Spleen (tissue), 7 donors: ENCODE results near the gene OTOG.

Experiments
- POLR2A ChIP-seq, 3 donors: fragments of 450-650 bp; IDR thresholded peaks; one replicate each; pipeline ENCODE4 v1.5.1; 2017; ENCODE audit warnings: antibody characterized with exemption in 3 of 3, mild to moderate bottlenecking in 1 of 3
- POLR2AphosphoS5 ChIP-seq, 3 donors: sonication (generic); formaldehyde crosslinking; IDR thresholded peaks; one replicate each; pipeline ENCODE4 v1.5.1; 2017; ENCODE audit warnings: antibody characterized with exemption in 3 of 3
- TF ChIP-seq, protein P1 (sequence below), 11 experiments: fragments of 200-600 bp in 7 of 11; fragments of 450-650 bp in 4 of 11; sonication (generic) in 4 of 11; IDR thresholded peaks in 8 of 11; conservative IDR thresholded peaks in 3 of 11; 1 replicate in 7 of 11; 2 replicates in 4 of 11; pipeline versions ENCODE4 v1.4.0 to v1.8.0; 2016 to 2021; ENCODE audit warnings: antibody characterized with exemption in 11 of 11, inconsistent platforms in 4 of 11, mild to moderate bottlenecking in 1 of 11
- donor health status: DM: no; HTN: no; CAD: no; lungs with moderate emphysema.
- donor health status: DM: no; HTN: no; CAD: no.
- donor health status: DM: no; HTN: no; CAD: no.

DNA sequence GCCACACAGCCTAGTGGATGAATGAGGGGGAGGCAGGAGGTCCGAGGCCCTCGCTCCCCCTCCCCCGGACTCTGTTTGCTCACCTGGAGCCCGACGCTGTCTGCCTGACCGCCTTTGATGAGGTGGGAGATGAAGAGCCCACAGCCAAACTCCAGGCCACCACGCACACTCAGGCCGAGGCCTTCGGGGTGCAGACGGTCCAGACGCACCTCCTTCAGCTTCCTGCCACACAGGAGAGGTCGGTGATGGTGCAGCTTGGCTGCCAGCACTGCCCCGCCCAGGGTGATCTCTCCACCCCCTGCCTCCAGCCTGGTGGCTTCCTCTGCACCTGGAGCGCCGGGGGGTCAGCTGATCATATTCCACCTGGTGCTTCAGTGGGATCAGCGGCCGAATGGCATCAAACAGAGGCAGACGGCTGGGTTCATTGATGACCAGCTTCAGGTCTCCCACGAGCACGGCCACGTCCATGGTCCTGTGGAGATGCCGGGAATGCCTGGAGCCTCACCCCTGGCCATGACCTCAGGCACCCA lies 15.9 kb upstream of the OTOG start:
- TF ChIP-seq POLR2A (IDR thresholded peaks at IDR 0.05) = no peak
- TF ChIP-seq, protein P1, sequence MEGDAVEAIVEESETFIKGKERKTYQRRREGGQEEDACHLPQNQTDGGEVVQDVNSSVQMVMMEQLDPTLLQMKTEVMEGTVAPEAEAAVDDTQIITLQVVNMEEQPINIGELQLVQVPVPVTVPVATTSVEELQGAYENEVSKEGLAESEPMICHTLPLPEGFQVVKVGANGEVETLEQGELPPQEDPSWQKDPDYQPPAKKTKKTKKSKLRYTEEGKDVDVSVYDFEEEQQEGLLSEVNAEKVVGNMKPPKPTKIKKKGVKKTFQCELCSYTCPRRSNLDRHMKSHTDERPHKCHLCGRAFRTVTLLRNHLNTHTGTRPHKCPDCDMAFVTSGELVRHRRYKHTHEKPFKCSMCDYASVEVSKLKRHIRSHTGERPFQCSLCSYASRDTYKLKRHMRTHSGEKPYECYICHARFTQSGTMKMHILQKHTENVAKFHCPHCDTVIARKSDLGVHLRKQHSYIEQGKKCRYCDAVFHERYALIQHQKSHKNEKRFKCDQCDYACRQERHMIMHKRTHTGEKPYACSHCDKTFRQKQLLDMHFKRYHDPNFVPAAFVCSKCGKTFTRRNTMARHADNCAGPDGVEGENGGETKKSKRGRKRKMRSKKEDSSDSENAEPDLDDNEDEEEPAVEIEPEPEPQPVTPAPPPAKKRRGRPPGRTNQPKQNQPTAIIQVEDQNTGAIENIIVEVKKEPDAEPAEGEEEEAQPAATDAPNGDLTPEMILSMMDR (IDR thresholded peaks at IDR 0.05 in 8 of 11, conservative IDR thresholded peaks at IDR 0.05 in 3 of 11) = no peak
- no peak for TF ChIP-seq POLR2AphosphoS5 (IDR thresholded peaks at IDR 0.05)
